H1 (cell line): ENCODE measurements around the gene DNAJB6. TPM values are rescaled to one million over a fixed set of nuclear protein-coding genes. Genes with fewer than 3 reads are reported as not detected.

Experiments used
- CTCF ChIA-PET: fragments of 300-600 bp; sonication (Branson Sonifier 250); formaldehyde crosslinking; loops from one replicate; lab custom pipeline; 2021; ENCODE audit not compliant: partially characterized antibody; lab: Charles Lee
- POLR2A ChIA-PET: fragments of 300-600 bp; sonication (Branson Sonifier 250); formaldehyde crosslinking; loops from one replicate; lab custom pipeline; 2021; ENCODE audit warnings: inconsistent platforms; ENCODE audit not compliant: partially characterized antibody; lab: Charles Lee
- DNase-seq, 2 experiments: peaks; one replicate each; pipeline versions ENCODE4 v3.0.0 to v3.0.0-alpha.2; 2010 to 2022; ENCODE audit warnings: low spot score in 2 of 2, low read depth in 1 of 2, mixed read lengths in 1 of 2
- FAIRE-seq: peaks from 2 replicates; lab custom pipeline; 2011; peaks lifted over from hg19 to GRCh38; lab: Jason Lieb, UNC
- H2AFZ ChIP-seq: 2 replicates; pipeline ENCODE4 v1.8.1; 2012; ENCODE audit warnings: low read length, inconsistent platforms
- H2AK5ac ChIP-seq: 2 replicates; pipeline ENCODE4 v1.6.1; 2013; ENCODE audit warnings: low read depth, low read length
- H2BK120ac ChIP-seq: replicated peaks from 2 replicates; pipeline ENCODE3; 2013; ENCODE audit warnings: low read depth, low read length, inconsistent platforms
- H2BK12ac ChIP-seq: 2 replicates; pipeline ENCODE4 v1.6.1; 2013; ENCODE audit warnings: low read depth, low read length
- H2BK15ac ChIP-seq: 2 replicates; pipeline ENCODE4 v1.6.1; 2013; ENCODE audit warnings: low read length
- H2BK20ac ChIP-seq: 2 replicates; pipeline ENCODE4 v1.6.1; 2013; ENCODE audit warnings: low read length
- H2BK5ac ChIP-seq: 2 replicates; pipeline ENCODE4 v1.6.1; 2013; ENCODE audit warnings: low read depth, low read length
- H3K14ac ChIP-seq: 2 replicates; pipeline ENCODE4 v1.6.1; 2013; ENCODE audit warnings: inconsistent platforms; ENCODE audit not compliant: insufficient read length
- H3K18ac ChIP-seq: 2 replicates; pipeline ENCODE4 v1.6.1; 2013; ENCODE audit warnings: low read length; ENCODE audit errors: extremely low read depth
- H3K23ac ChIP-seq: 2 replicates; pipeline ENCODE4 v1.6.1; 2013; ENCODE audit warnings: inconsistent platforms; ENCODE audit not compliant: insufficient read length
- H3K23me2 ChIP-seq: 2 replicates; pipeline ENCODE4 v1.6.1; 2013; ENCODE audit warnings: low read depth, low read length
- H3K27ac ChIP-seq: 2 replicates; pipeline ENCODE4 v1.6.1; 2011; ENCODE audit warnings: low read depth, low read length, inconsistent platforms
- H3K27me3 ChIP-seq, 4 experiments: replicated peaks in 1 of 4; 1 replicate in 1 of 4; 2 replicates in 3 of 4; pipeline versions ENCODE4 v1.6.1 to v1.8.1; 2011 to 2013; ENCODE audit warnings: low read length in 3 of 4, mild to moderate bottlenecking in 3 of 4, inconsistent platforms in 2 of 4, mixed read lengths in 2 of 4, moderate library complexity in 1 of 4; ENCODE audit not compliant: control insufficient read depth in 3 of 4, insufficient read depth in 3 of 4; ENCODE audit errors: extremely low read depth in 1 of 4
- H3K36me3 ChIP-seq, 4 experiments: 2 replicates each; pipeline versions ENCODE4 v1.6.1 to v1.8.1; 2011 to 2013; ENCODE audit warnings: mild to moderate bottlenecking in 4 of 4, low read length in 3 of 4, moderate library complexity in 2 of 4, control low read depth in 1 of 4, inconsistent platforms in 1 of 4; ENCODE audit not compliant: insufficient read depth in 4 of 4, control insufficient read depth in 2 of 4
- H3K4ac ChIP-seq: replicated peaks from 2 replicates; pipeline ENCODE3; 2013; ENCODE audit warnings: low read length, low read depth, mixed read lengths, inconsistent platforms; ENCODE audit not compliant: insufficient read length
- H3K4me1 ChIP-seq, 4 experiments: replicated peaks in 1 of 4; 1 replicate in 1 of 4; 2 replicates in 3 of 4; pipeline versions ENCODE4 v1.6.1 to v1.8.1; 2011 to 2013; ENCODE audit warnings: low read length in 3 of 4, inconsistent platforms in 2 of 4, mixed read lengths in 1 of 4; ENCODE audit not compliant: insufficient read depth in 4 of 4, control insufficient read depth in 3 of 4
- H3K4me2 ChIP-seq, 2 experiments: 2 replicates each; pipeline versions ENCODE4 v1.6.1 to v1.8.1; 2011 to 2013; ENCODE audit warnings: low read depth in 2 of 2, low read length in 2 of 2, control low read depth in 1 of 2, inconsistent platforms in 1 of 2, mild to moderate bottlenecking in 1 of 2; ENCODE audit not compliant: insufficient read depth in 1 of 2
- H3K4me3 ChIP-seq, 4 experiments: fragments of 200-600, 300-600 bp in 1 of 4; sonication (generic), shearing (Covaris generic), sonication (Bioruptor Twin) in 1 of 4; 2 replicates each; pipeline versions ENCODE4 v1.5.1 to v1.8.1; 2011 to 2016; ENCODE audit warnings: low read length in 4 of 4, low read depth in 3 of 4, control low read depth in 2 of 4, inconsistent platforms in 2 of 4, mild to moderate bottlenecking in 2 of 4, mixed read lengths in 1 of 4, moderate library complexity in 1 of 4; ENCODE audit not compliant: insufficient read depth in 2 of 4; ENCODE audit errors: extremely low read depth in 1 of 4
- H3K56ac ChIP-seq: replicated peaks from 2 replicates; pipeline ENCODE3; 2013; ENCODE audit warnings: low read depth, mild to moderate bottlenecking, mixed read lengths, low read length, inconsistent platforms; ENCODE audit not compliant: insufficient read length
- H3K79me1 ChIP-seq: 2 replicates; pipeline ENCODE4 v1.6.1; 2013; ENCODE audit warnings: low read depth, low read length, control low read depth
- H3K79me2 ChIP-seq, 2 experiments: 2 replicates each; pipeline versions ENCODE4 v1.6.1 to v1.8.1; 2012 to 2013; ENCODE audit warnings: low read length in 2 of 2, mild to moderate bottlenecking in 2 of 2, inconsistent platforms in 1 of 2; ENCODE audit not compliant: insufficient read depth in 2 of 2, control insufficient read depth in 1 of 2
- H3K9ac ChIP-seq, 4 experiments: replicated peaks in 1 of 4; 1 replicate in 1 of 4; 2 replicates in 3 of 4; pipeline versions ENCODE4 v1.6.1 to v1.8.1; 2011 to 2013; ENCODE audit warnings: low read depth in 3 of 4, low read length in 3 of 4, control low read depth in 2 of 4, mild to moderate bottlenecking in 2 of 4, moderate library complexity in 2 of 4, inconsistent platforms in 1 of 4; ENCODE audit errors: extremely low read depth in 1 of 4
- H3K9me3 ChIP-seq, 2 experiments: 2 replicates each; pipeline versions ENCODE4 v1.6.1 to v1.8.1; 2012 to 2013; ENCODE audit warnings: mild to moderate bottlenecking in 2 of 2, moderate library complexity in 2 of 2, control low read depth in 1 of 2, inconsistent platforms in 1 of 2, low read depth in 1 of 2, low read length in 1 of 2, mixed read lengths in 1 of 2; ENCODE audit not compliant: insufficient read depth in 2 of 2
- H4K20me1 ChIP-seq, 2 experiments: replicated peaks in 1 of 2; 2 replicates each; pipeline versions ENCODE3 to v1.8.1; 2011 to 2013; ENCODE audit warnings: inconsistent platforms in 2 of 2, low read length in 2 of 2, mild to moderate bottlenecking in 1 of 2; ENCODE audit not compliant: insufficient read depth in 2 of 2, control insufficient read depth in 1 of 2
- H4K5ac ChIP-seq: 2 replicates; pipeline ENCODE4 v1.6.1; 2013; ENCODE audit warnings: low read length, low read depth, mixed read lengths, inconsistent platforms; ENCODE audit not compliant: insufficient read length
- H4K8ac ChIP-seq: 2 replicates; pipeline ENCODE4 v1.8.0; 2013; ENCODE audit warnings: mild to moderate bottlenecking, moderate library complexity, low read length, inconsistent platforms; ENCODE audit not compliant: insufficient read depth; ENCODE audit errors: extremely low read depth
- H4K91ac ChIP-seq: replicated peaks from 2 replicates; pipeline ENCODE3; 2013; ENCODE audit warnings: low read length, mixed read lengths, inconsistent platforms; ENCODE audit not compliant: insufficient read length
- ATF2 ChIP-seq: IDR thresholded peaks from 2 replicates; pipeline ENCODE4 v1.6.1; 2012; ENCODE audit warnings: low read length, inconsistent platforms
- BCL11A ChIP-seq, 2 experiments: IDR thresholded peaks; one replicate each; pipeline ENCODE4 v1.6.1; 2011; ENCODE audit warnings: low read depth in 2 of 2, low read length in 2 of 2, mild to moderate bottlenecking in 2 of 2
- E2F6 ChIP-seq: IDR thresholded peaks from 2 replicates; pipeline ENCODE4 v1.6.1; 2012; ENCODE audit warnings: inconsistent platforms
- EP300 ChIP-seq, 2 experiments: IDR thresholded peaks; 1 replicate in 1 of 2; 2 replicates in 1 of 2; pipeline ENCODE4 v1.6.1; 2011 to 2012; ENCODE audit warnings: low read depth in 2 of 2, low read length in 2 of 2, mild to moderate bottlenecking in 2 of 2, borderline replicate concordance in 1 of 2, inconsistent platforms in 1 of 2, moderate library complexity in 1 of 2
- GTF2F1 ChIP-seq: IDR thresholded peaks from 2 replicates; pipeline ENCODE4 v1.6.1; 2012; ENCODE audit warnings: low read depth, low read length, improper control_type of control experiment, borderline replicate concordance
- RAD21 ChIP-seq, 2 experiments: IDR thresholded peaks in 1 of 2; conservative IDR thresholded peaks in 1 of 2; 2 replicates each; pipeline ENCODE4 v1.6.1; 2011; ENCODE audit warnings: low read depth in 2 of 2, low read length in 2 of 2, improper control_type of control experiment in 1 of 2, inconsistent platforms in 1 of 2, mild to moderate bottlenecking in 1 of 2, moderate library complexity in 1 of 2
- SIN3A ChIP-seq, 2 experiments: IDR thresholded peaks in 1 of 2; conservative IDR thresholded peaks in 1 of 2; 2 replicates each; pipeline ENCODE4 v1.6.1; 2011 to 2012; ENCODE audit warnings: low read length in 2 of 2, improper control_type of control experiment in 1 of 2, low read depth in 1 of 2, mild to moderate bottlenecking in 1 of 2
- SP1 ChIP-seq: IDR thresholded peaks from 2 replicates; pipeline ENCODE4 v1.6.1; 2011; ENCODE audit warnings: low read depth, low read length
- WGBS, 2 experiments: shearing (Covaris generic) in 1 of 2; methylation state at CpG; one replicate each; pipeline versions ENCODE4 v1.1.6 to v1.1.7; 2013 to 2015; ENCODE audit warnings: low lambda C conversion rate in 2 of 2, mixed read lengths in 2 of 2, inconsistent platforms in 1 of 2, low coverage in 1 of 2, missing lambda C conversion rate in 1 of 2; ENCODE audit not compliant: insufficient replicate concordance in 2 of 2, insufficient coverage in 1 of 2, insufficient read length in 1 of 2; ENCODE audit errors: extremely low coverage in 1 of 2, missing lambda C conversion rate in 1 of 2; 5-methylcytosine and 5-hydroxymethylcytosine counted together
- polyA plus RNA-seq, 7 experiments: library from polyadenylated mRNA; depleted of rRNA in 3 of 7; stranded (reverse) in 5 of 7; unstranded in 2 of 7; fragments of >200 nt in 5 of 7; fragments of 200-250 nt in 2 of 7; gene quantifications; 1 replicate in 5 of 7; 2 replicates in 1 of 7; 4 replicates in 1 of 7; pipeline versions ENCODE4 v1.2.1 to v1.2.3, GENCODE V29; 2011 to 2013; ENCODE audit warnings: missing spikeins in 2 of 7, mixed read lengths in 2 of 7
- total RNA-seq: library from RNA; stranded (reverse); fragmentation: NEBNext Ultra II Directional; extraction: Animal tissue kit (Norgen Biotek cat#: 25700); gene quantifications from 2 replicates; pipeline ENCODE4 v1.2.1, GENCODE V29; 2021

DNAJB6 gene
- total and polyA plus RNA-seq, 2 of the 8 experiments (the other 6 are each of a cell fraction or from before 2014, with no cell fraction given): 166 to 295 TPM

DNA sequence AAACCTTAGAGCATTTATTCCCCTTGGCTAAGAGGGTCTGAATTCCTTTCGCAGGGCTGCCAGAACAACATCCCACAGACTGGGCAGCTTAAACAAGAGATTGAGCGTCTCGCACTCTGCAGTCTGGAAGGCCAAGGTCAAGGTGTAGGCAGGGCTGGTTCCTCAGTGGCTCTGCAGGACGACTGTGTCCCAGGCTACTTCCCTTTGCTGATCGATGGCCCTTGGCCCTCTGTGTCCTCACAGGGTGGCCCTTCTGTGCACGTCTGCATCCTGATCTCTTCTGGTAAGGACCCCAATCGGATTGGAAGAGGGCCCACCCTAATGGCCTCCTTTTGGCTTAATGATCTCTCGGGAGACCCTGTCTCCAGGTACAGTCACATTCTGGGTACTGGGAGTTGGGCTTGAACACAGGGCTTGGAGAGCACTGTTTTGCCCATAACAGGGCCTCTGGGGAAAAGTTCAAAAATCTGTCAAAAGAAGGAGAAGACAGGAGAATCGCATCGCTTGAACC, 35.1 kb upstream of the DNAJB6 start:
- no peak for FAIRE-seq
- H2BK12ac ChIP-seq: peak overlapping the region; percentile 91; the same call in 1 of the 2 replicates
- TF ChIP-seq SIN3A (conservative IDR thresholded peaks at IDR 0.05 in 1 of 2, IDR thresholded peaks at IDR 0.05 in 1 of 2; ENCODE audit: low read depth in 1 of 2, low read length in 2 of 2) (no peak), ATF2 (no peak), EP300 (IDR thresholded peaks at IDR 0.05; ENCODE audit: borderline replicate concordance in 1 of 2, low read depth in 2 of 2, low read length in 2 of 2) (no peak), BCL11A (IDR thresholded peaks at IDR 0.05; ENCODE audit: low read depth in 2 of 2, low read length in 2 of 2) (no peak), GTF2F1 (no peak), SP1 (no peak), RAD21 (IDR thresholded peaks at IDR 0.05 in 1 of 2, conservative IDR thresholded peaks at IDR 0.05 in 1 of 2; ENCODE audit: low read depth in 2 of 2, low read length in 2 of 2) (no peak), E2F6 (no peak)

More for the DNA sequence above, 35.1 kb upstream of the DNAJB6 start:
- Histone ChIP-seq H3K23ac (no peak overlapping the region), H3K4ac (peak overlapping the region; percentile 48), H3K56ac (no peak overlapping the region), H3K9me3 (no peaks in the 10 kb centered on the region), H3K27ac (no peak overlapping the region), H3K14ac (no peak overlapping the region), H3K4me1 (peaks cover 0 to 2% (median under 1%) of the 10 kb centered on the region in 4 experiments; a peak in 5 of 7 replicates), H3K18ac (no peak overlapping the region), H2BK20ac (peak overlapping the region; percentile 74), H2BK5ac (no peak overlapping the region; the same call in 1 of the 2 replicates), H3K36me3 (no peaks in the 10 kb centered on the region; a peak in 1 of 8 replicates), H4K5ac (no peak overlapping the region), H3K4me3 (no peak overlapping the region), H4K91ac (peak overlapping the region; percentile 72), H3K79me1 (0 out of 2 replicates have a peak, but pooled peaks cover 3% of the 10 kb centered on the region), H2BK120ac (peak overlapping the region; percentile 49), H3K23me2 (peaks cover 10% of the 10 kb centered on the region; the same call in 1 of the 2 replicates), H3K9ac (no peak overlapping the region), H2AFZ (peak overlapping the region; percentile 64; the same call in 1 of the 2 replicates), H4K20me1 (peaks cover 0 to 8% of the 10 kb centered on the region in 2 experiments), H3K27me3 (peaks cover 0 to 7% (median 0%) of the 10 kb centered on the region in 4 experiments; a peak in 1 of 7 replicates), H3K4me2 (no peak overlapping the region), H2AK5ac (peak overlapping the region; percentile 56; the same call in 1 of the 2 replicates), H2BK15ac (peak overlapping the region; percentile 74), H4K8ac (no peak overlapping the region), H3K79me2 (no peaks in the 10 kb centered on the region)
- ChIA-PET POLR2A (interaction anchor here (0.7 to 5.8 kb wide), 5 partner anchors 8 to 63 kb away, joined by 3 to 34 read pairs (median 3); partner anchors contain the start of gene DNAJB6), CTCF (interaction anchor here (0.6 to 2.6 kb wide), 4 partner anchors 9 to 80 kb away, joined by 3 to 16 read pairs (median 4); no protein-coding TSS in a partner anchor)
- DNase-seq: no peak
- WGBS, 2 experiments: 90% methylated on average over 10 of the region's 10 CpGs; no CpG with 5 or more reads in 1 of the 2 experiments
